Endothelial cell of umbilical vein (primary cell): ENCODE results near the gene ZNF407. TPM values are rescaled to one million over a fixed set of nuclear protein-coding genes. Genes with fewer than 3 reads are reported as not detected.

Experiments
- BruUV-seq: library from RNA; stranded (reverse); fragments of 400-500 nt; replicated peaks from 2 replicates; lab custom pipeline; 2021; lab: Mats Ljungman, UMichigan
- CTCF ChIA-PET: fragments of 300-600, 350-600 bp; sonication (Branson Sonifier 250); formaldehyde crosslinking; loops from one replicate; lab custom pipeline; 2021; ENCODE audit warnings: antibody characterized with exemption, inconsistent platforms; lab: Charles Lee
- POLR2A ChIA-PET: fragments of 300-600, 350-600 bp; sonication (Branson Sonifier 250); formaldehyde crosslinking; loops from one replicate; lab custom pipeline; 2021; ENCODE audit warnings: antibody characterized with exemption, inconsistent platforms; lab: Charles Lee
- DNase-seq: peaks from one replicate; pipeline ENCODE4 v3.0.0-alpha.2; 2011; ENCODE audit warnings: low read depth, low spot score
- FAIRE-seq: peaks from 2 replicates; lab custom pipeline; 2011; peaks lifted over from hg19 to GRCh38; lab: Jason Lieb, UNC
- H2AFZ ChIP-seq: 2 replicates; pipeline ENCODE4 v1.6.0; 2012; ENCODE audit warnings: low read depth, low read length, control low read depth, inconsistent platforms
- H3K27ac ChIP-seq: 2 replicates; pipeline ENCODE4 v1.5.1; 2011; ENCODE audit warnings: low read depth, mild to moderate bottlenecking, control low read depth, low read length, moderate library complexity; ENCODE audit not compliant: insufficient read depth
- H3K27me3 ChIP-seq, 2 experiments: 2 replicates each; pipeline versions ENCODE4 v1.6.0 to v1.6.1; 2011; ENCODE audit warnings: low read length in 2 of 2, mixed read lengths in 1 of 2; ENCODE audit not compliant: control insufficient read depth in 2 of 2, insufficient read depth in 2 of 2
- H3K36me3 ChIP-seq, 2 experiments: 2 replicates in 1 of 2; 3 replicates in 1 of 2; pipeline ENCODE4 v1.5.1; 2011; ENCODE audit warnings: low read length in 2 of 2, mild to moderate bottlenecking in 1 of 2, moderate library complexity in 1 of 2; ENCODE audit not compliant: control insufficient read depth in 2 of 2, insufficient read depth in 2 of 2; ENCODE audit errors: extremely low read depth in 1 of 2
- H3K4me1 ChIP-seq: 3 replicates; pipeline ENCODE4 v1.5.1; 2011; ENCODE audit warnings: mild to moderate bottlenecking, low read length; ENCODE audit not compliant: control insufficient read depth, insufficient read depth; ENCODE audit errors: extremely low read depth
- H3K4me2 ChIP-seq: 2 replicates; pipeline ENCODE4 v1.6.1; 2011; ENCODE audit warnings: low read length, control low read depth, mixed read lengths; ENCODE audit not compliant: insufficient read depth
- H3K4me3 ChIP-seq, 3 experiments: fragments of 200-600 bp in 1 of 3; sonication (generic), shearing (Covaris generic) in 1 of 3; replicated peaks in 1 of 3; 2 replicates each; pipeline ENCODE4 v1.5.1; 2011 to 2016; ENCODE audit warnings: control low read depth in 3 of 3, low read length in 3 of 3, mild to moderate bottlenecking in 2 of 3, inconsistent platforms in 1 of 3, low read depth in 1 of 3, moderate library complexity in 1 of 3; ENCODE audit not compliant: insufficient read depth in 1 of 3
- H3K79me2 ChIP-seq: 2 replicates; pipeline ENCODE4 v1.6.0; 2012; ENCODE audit warnings: low read length, inconsistent platforms; ENCODE audit not compliant: control insufficient read depth, insufficient read depth
- H3K9ac ChIP-seq: replicated peaks from 2 replicates; pipeline ENCODE3; 2011; ENCODE audit warnings: low read length, control low read depth; ENCODE audit not compliant: insufficient read depth; ENCODE audit errors: extremely low read depth
- H3K9me1 ChIP-seq: replicated peaks from 3 replicates; pipeline ENCODE4 v1.6.0; 2011; ENCODE audit warnings: mild to moderate bottlenecking, low read length; ENCODE audit not compliant: control insufficient read depth, insufficient read depth; ENCODE audit errors: extremely low read depth
- H3K9me3 ChIP-seq: replicated peaks from 2 replicates; pipeline ENCODE4 v1.5.1; 2012; ENCODE audit warnings: low read length, inconsistent platforms; ENCODE audit not compliant: control insufficient read depth, insufficient read depth
- H4K20me1 ChIP-seq: replicated peaks from 2 replicates; pipeline ENCODE3; 2011; ENCODE audit warnings: mild to moderate bottlenecking, low read length; ENCODE audit not compliant: control insufficient read depth, insufficient read depth; ENCODE audit errors: extremely low read depth
- EZH2 ChIP-seq: IDR thresholded peaks from 2 replicates; pipeline ENCODE4 v1.6.1; 2012; ENCODE audit warnings: borderline replicate concordance, low read depth, mild to moderate bottlenecking, moderate library complexity, low read length, inconsistent platforms; ENCODE audit not compliant: severe bottlenecking
- FOS ChIP-seq: IDR thresholded peaks from 2 replicates; pipeline ENCODE4 v1.6.1; 2011; ENCODE audit warnings: mild to moderate bottlenecking, low read length, moderate library complexity, borderline replicate concordance; ENCODE audit not compliant: insufficient read depth
- JUN ChIP-seq: IDR thresholded peaks from 2 replicates; pipeline ENCODE4 v1.6.1; 2011; ENCODE audit warnings: borderline replicate concordance, low read depth; ENCODE audit not compliant: insufficient read length, insufficient read depth
- MAX ChIP-seq: IDR thresholded peaks from 2 replicates; pipeline ENCODE4 v1.6.1; 2011; ENCODE audit not compliant: insufficient read depth, insufficient read length
- POLR2AphosphoS5 ChIP-seq: IDR thresholded peaks from 2 replicates; pipeline ENCODE4 v1.6.1; 2012; ENCODE audit warnings: low read depth, mild to moderate bottlenecking, control low read depth, low read length, moderate library complexity; ENCODE audit not compliant: insufficient read depth
- dilution Hi-C: fragments of 300-500 bp; cut with MboI; formaldehyde crosslinking; loops from one replicate; pipeline ENCODE4 v1.15.0; 2019; ENCODE audit warnings: low sequenced_read_pairs; ENCODE audit not compliant: extremely low pct_ligation_motif_present
- intact Hi-C: fragments of 100-400 bp; cut with micrococcal nuclease; formaldehyde crosslinking; loops from one replicate; pipeline ENCODE4 v1.10.0; 2022
- polyA plus RNA-seq, 4 experiments: library from polyadenylated mRNA; depleted of rRNA in 3 of 4; stranded (reverse) in 3 of 4; unstranded in 1 of 4; fragments of >200 nt; gene quantifications; 2 replicates each; pipeline versions ENCODE4 v1.2.1 to v1.2.3, GENCODE V29; 2011 to 2012; ENCODE audit warnings: missing spikeins in 1 of 4
- total RNA-seq: library from RNA; stranded (reverse); gene quantifications from 2 replicates; pipeline ENCODE4 v1.2.3, GENCODE V29; 2021
- TF ChIP-seq, protein P1 (sequence below), 2 donors: IDR thresholded peaks; 1 replicate in 1 of 2; 2 replicates in 1 of 2; pipeline ENCODE4 v1.5.1; 2011; ENCODE audit warnings: low read length in 2 of 2, mild to moderate bottlenecking in 2 of 2, moderate library complexity in 2 of 2, control low read depth in 1 of 2, inconsistent platforms in 1 of 2, low read depth in 1 of 2; ENCODE audit not compliant: insufficient read depth in 1 of 2; ENCODE audit errors: extremely low read depth in 1 of 2

Gene ZNF407
- total and polyA plus RNA-seq, 2 donors (not counting 3 experiments of a cell fraction or from before 2014, with no cell fraction given), result 3.8 to 20.1 TPM

GRCh38 chr18:74819433-74820059 lies 221.9 kb downstream of the ZNF407 start:
- H3K27ac ChIP-seq, result no peak overlapping the region
- no peaks in the 10 kb centered on the region for H3K36me3 ChIP-seq
- no peak for TF ChIP-seq FOS
- no peak for TF ChIP-seq EZH2
- no peak for TF ChIP-seq MAX
- TF ChIP-seq, protein P1, sequence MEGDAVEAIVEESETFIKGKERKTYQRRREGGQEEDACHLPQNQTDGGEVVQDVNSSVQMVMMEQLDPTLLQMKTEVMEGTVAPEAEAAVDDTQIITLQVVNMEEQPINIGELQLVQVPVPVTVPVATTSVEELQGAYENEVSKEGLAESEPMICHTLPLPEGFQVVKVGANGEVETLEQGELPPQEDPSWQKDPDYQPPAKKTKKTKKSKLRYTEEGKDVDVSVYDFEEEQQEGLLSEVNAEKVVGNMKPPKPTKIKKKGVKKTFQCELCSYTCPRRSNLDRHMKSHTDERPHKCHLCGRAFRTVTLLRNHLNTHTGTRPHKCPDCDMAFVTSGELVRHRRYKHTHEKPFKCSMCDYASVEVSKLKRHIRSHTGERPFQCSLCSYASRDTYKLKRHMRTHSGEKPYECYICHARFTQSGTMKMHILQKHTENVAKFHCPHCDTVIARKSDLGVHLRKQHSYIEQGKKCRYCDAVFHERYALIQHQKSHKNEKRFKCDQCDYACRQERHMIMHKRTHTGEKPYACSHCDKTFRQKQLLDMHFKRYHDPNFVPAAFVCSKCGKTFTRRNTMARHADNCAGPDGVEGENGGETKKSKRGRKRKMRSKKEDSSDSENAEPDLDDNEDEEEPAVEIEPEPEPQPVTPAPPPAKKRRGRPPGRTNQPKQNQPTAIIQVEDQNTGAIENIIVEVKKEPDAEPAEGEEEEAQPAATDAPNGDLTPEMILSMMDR (IDR thresholded peaks at IDR 0.05; ENCODE audit: extremely low read depth in 1 of 2, insufficient read depth in 1 of 2, low read depth in 1 of 2, low read length in 2 of 2), result peak; percentile 52 to 55
- no peak for TF ChIP-seq JUN
- TF ChIP-seq POLR2AphosphoS5, result no peak
- no peak overlapping the region for H3K4me2 ChIP-seq
- H3K9me3 ChIP-seq, result no peaks in the 10 kb centered on the region
- no peaks in the 10 kb centered on the region for H3K27me3 ChIP-seq
- ChIA-PET POLR2A (no interaction called here), CTCF (interaction anchor here (1.2 to 2.9 kb wide), 6 partner anchors 11 to 144 kb away, joined by 3 to 10 read pairs (median 4); no protein-coding TSS in a partner anchor)
- no peak for DNase-seq
- no TSS peak for BruUV-seq
- no peaks in the 10 kb centered on the region for H3K9me1 ChIP-seq
- no peaks in the 10 kb centered on the region for H3K79me2 ChIP-seq
- H3K4me3 ChIP-seq, result no peak overlapping the region
- H3K4me1 ChIP-seq, result no peaks in the 10 kb centered on the region
- FAIRE-seq, result peak; percentile 4
- no peaks in the 10 kb centered on the region for H4K20me1 ChIP-seq
- dilution Hi-C loops, result no loop called here
- H3K9ac ChIP-seq, result no peak overlapping the region
- intact Hi-C loops, result no loop called here
- H2AFZ ChIP-seq, result no peak overlapping the region
